OCI-M1 (cell line): ENCODE data around the gene EEF1B2.
"Not testable (repeated sequence)": the region's sequence is repeated elsewhere in the genome, so short reads cannot be mapped to it uniquely, and the experiment has no call there.

Experiments used
- DNase-seq: peaks from one replicate; lab custom pipeline; 2025; lab: John Stamatoyannopoulos, UW

Gene EEF1B2

DNA sequence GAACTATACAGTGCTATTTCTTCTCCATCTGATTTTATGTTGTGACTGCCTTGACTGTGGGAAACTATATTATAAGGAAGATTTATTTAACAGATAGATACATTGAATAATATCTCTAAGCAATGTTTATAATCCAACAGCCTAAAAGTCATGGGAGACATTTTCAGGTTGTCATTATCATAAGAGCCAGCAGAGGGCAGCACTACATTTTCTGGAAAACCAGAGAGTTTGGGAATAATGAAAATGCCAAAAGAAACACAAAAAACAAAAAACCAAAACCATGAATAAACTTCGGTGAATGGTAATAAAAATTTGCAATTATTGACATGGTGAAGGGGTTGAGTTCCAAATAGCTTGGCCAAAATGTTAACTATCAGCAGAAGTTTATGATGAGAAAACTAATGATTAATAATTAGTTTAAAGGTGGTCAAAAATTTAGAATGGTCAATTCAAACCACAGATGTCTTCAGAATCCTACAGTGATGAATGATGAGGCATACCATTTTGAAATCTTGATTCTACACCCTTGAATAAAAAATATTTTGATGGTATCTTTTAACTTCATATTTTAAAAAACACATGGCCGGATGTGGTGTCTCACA, 4.7 kb downstream of the EEF1B2 start:
- peak; percentile 66 for DNase-seq

DNA sequence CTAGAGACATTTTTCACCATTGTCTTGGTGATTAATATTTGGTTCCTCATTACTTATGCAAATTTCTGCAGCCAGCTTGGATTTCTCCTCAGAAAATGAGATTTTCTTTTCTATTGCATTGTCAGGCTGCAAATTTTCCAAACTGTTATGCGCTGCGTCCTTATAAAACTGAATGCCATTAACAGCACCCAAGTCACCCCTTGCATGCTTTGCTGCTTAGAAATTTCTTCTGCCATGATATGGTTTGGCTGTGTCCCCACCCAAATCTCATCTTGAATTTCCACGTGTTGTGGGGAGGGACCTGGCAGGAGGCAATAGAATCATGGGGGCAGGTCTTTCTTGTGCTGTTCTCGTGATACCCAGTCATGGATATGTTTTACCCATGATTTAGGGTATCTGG, 8.5 kb downstream of the EEF1B2 start:
- not testable (repeated sequence) for DNase-seq

DNA sequence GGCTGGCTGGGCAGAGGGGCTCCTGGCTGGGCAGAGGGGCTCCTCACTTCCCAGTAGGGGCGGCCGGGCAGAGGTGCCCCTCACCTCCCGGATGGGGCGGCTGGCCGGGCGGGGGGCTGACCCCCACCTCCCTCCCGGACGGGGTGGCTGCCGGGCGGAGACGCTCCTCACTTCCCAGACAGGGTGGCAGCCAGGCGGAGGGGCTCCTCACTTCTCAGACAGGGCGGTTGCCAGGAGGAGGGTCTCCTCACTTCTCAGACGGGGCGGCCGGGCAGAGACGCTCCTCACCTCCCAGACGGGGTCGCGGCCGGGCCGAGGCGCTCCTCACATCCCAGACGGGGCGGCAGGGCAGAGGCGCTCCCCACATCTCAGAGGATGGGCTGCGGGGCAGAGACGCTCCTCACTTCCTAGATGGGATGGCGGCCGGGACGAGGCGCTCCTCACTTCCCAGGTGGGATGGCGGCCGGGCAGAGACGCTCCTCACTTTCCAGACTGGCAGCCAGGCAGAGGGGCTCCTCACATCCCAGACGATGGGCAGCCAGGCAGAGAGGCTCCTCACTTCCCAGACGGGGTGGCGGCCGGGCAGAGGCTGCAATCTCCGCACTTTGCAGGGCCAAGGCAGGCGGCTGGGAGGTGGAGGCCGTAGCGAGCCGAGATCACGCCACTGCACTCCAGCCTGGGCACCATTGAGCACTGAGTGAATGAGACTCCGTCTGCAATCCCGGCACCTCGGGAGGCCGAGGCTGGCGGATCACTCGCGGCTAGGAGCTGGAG, 12.1 kb downstream of the EEF1B2 start:
- DNase-seq, result not testable (repeated sequence)

DNA sequence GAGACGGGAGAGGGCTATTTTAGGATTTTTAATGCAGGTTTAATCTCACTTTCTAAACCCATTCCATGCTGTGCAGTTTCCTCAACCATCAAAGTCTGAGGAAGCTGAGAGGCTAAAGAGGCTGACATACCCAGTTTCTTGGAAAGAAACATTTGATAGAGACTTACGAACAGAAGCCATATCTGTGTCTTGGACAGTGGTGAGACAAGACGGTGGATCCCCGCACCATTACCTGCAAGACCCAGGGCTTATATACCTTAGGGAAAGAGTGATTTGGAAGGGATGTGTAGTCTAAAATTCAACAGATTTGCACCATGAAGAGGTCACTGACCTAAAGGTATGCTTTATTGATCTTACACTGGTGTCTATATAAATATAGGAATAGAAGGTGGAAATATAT, 13.5 kb downstream of the EEF1B2 start:
- no peak for DNase-seq

DNA sequence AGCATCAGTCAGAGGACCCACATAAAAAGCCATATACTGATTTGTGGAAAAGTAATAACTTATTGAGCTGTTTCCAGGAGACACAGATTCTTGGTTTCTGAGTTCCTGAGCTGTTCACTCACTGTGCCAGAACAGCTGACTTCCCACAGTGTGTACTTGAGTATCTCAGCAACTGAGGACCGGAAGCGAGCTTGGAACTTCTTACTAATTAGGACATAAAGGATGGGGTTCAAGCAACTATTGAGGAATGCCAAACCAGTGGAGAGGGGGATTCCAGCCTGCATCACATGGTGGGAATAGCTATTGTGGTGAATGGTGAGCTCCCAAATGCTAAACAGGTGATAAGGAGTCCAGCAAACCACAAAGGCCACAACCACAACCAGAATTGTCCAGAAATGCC, 16.4 kb downstream of the EEF1B2 start:
- no peak for DNase-seq

DNA sequence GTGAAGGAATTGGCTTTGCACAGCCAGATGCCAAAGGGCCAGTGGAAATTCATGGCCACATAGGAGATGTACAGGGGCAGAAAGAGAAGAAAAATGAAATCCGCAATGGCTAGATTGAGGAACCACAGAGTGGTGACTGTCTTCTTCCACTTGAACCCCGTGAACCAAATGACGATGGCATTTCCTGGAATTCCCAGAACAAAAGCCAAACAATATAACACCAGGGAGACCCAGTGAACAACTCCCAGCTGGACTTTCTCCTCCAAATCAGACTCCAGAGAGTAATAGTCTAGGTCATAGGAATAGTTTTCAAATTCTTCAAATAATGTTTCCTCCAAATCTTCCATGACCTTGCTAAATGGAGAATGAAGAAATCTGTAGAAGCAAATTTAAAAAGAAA, 17.2 kb downstream of the EEF1B2 start:
- DNase-seq, result no peak

DNA sequence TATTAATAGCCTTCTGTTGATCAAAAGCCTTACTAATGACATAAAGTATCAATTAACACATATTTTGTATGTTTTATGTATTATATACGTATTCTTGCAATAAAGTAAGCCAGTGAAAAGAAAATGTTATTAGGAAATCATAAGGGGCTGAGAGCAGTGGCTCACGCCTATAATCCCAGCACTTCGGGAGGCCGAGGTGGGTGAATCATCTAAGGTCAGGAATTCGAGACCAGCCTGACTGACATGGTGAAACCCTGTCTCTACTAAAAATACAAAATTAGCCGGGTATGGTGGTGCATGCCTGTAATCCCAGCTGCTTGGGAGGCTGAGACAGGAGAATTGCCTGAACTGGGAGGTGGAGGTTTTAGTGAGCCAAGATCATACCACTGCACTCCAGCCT, 21.8 kb downstream of the EEF1B2 start:
- DNase-seq, result not testable (repeated sequence)

DNA sequence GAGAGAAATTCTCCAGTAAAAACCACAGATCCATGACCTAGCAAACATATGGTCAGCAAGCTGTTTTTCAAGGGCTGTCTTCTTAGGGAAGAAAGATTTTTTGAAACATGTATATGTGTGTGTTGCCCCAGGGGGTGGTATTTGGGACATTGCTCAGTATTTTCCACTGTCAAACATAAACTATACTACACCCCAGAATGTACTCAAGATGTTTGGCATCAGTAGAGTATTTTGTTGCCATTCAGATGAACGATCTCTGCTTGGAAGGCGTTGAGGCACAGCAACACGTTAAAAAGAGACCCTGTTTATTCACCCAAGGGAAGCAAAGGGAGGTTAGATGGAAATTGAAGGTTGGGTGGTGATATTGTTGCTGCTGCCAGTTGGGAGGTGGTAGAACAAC, 30.0 kb downstream of the EEF1B2 start:
- DNase-seq, result no peak

DNA sequence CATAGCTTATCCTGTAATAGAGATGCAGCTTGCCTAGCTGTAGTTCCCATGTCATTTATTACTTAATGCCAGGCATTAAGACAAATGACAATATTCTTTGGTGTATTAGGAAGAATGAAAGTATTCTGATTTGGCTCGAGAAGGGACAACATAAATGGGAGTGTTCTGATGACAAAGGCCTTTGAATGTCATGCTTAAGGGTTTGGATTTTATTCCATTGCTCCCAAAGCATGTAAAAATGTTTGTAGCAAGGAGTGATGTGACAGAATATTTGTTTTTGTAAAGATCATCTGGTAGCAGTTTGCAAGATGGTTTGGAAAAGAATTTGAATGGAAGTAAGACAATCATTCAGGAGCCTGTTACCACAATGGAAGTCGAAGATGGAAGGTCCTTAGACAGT, 30.4 kb downstream of the EEF1B2 start:
- no peak for DNase-seq

DNA sequence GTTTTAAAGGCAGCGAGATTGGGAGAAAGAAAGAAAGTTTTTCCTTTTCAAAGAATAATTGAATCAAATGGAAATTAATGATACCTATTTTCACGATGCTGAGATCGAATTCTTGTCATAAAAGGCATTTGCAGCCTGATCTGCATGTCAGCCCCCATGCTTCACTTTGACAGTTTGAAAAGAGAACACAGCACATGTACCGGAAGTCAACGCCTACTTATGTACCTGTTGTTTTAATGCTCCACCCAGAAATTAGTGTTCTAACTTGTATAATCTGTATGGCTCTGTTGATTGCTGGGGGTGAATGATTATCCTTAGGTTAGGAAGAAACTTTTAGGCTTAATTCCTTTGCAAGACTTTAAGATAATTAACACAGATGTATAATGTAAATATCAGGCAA, 31.0 kb downstream of the EEF1B2 start:
- DNase-seq, result no peak

DNA sequence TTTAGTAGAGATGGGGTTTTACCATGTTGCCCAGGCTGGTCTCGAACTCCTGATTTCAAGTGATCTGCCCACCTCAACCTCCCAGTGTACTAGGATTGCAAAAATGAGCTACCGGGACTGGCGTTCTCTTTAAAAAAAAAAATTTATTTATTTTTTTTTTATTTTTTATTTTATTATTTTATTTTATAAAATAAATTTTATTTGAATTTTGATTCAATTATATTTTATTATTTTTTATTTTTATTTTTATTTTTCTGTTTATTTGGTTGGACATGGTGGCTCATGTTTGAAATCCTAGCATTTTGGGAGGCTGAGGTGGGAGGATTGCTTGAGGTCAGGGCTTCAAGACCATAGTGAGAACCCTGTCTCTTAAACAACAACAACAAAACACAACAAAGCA, 32.5 kb downstream of the EEF1B2 start:
- no peak for DNase-seq

DNA sequence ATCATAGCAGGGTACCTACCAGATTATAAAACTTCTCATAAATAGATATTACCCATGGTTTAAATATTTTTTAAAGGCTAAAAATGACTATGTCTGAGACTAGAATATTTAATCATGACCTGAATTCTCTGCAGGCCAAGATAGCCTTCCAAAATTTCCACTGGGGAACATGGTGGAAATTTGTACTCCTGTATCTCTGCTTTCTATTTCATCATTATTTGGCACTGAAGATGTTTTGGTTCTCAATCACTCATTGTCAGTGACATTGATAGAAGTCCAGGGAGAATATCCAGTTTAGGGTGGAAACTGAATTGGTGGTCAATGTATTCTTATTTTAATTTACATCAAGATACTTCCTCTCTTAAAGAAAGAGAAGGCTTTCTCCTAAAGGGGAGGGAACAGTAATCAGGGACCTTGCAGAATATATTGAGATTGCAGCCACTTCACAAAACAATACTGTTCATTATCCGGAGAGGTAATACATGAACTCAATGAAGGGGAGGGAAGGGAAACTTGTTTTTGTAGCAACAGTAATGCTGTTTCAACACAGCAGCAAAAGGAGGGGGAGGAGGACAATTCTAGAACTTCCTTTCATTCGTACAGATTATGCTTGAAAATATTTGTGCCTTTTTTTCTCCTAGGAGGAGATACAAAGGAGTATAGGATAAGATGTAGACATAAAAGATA, 34.1 kb downstream of the EEF1B2 start:
- DNase-seq, result no peak

DNA sequence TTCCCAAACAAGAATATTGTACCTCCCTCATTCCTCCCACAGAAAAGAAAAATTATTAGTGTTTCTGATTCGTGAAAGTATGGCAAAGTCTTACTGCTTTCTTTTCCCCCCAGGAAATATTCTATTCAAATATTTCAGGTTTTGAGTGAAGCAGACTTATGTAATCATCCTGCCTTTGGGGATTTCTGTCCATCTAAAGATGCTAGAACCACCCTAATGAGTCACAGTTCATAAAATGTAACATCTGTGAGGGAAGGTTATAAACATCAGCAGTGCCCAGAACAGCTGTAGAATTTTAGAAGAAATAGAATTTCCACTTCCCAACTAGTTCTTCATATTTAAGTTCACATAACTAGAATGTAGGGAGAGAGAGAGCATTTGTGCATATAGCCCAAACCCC, 39.0 kb downstream of the EEF1B2 start:
- no peak for DNase-seq

DNA sequence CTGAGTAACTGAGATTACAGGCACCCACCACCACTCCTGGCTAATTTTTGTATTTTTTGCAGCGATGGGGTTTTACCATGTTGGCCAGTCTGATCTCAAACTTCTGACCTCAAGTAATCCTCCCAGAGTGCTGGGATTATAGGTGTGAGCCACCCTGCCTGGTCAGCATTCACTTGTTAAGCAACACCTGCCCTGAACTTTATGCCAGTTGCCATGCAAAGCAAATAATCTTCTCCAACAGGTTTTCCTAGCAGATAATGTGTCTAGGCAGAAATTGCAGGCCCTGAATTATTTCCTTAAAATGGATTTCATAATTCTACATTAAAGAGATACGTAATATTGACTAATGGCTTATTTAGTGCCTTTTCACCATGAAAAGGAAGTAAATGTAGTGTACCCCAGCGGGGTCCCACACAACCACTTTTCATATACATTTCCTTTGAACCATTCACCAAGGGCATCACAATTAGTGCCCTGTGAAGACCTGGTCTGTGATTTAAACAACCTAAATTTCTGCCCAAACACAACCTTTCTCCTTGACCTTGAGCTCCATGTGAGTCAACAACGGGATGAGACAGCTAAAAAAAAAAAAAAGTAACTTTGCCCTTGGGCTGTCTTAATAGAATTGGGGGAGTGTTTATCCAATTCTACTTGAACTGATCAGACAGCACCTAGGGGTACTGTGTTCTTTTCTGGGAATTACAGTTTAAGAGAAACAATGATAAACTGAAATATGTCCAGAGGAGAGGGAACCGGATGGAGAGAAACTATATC, 41.6 kb downstream of the EEF1B2 start:
- DNase-seq, result no peak

DNA sequence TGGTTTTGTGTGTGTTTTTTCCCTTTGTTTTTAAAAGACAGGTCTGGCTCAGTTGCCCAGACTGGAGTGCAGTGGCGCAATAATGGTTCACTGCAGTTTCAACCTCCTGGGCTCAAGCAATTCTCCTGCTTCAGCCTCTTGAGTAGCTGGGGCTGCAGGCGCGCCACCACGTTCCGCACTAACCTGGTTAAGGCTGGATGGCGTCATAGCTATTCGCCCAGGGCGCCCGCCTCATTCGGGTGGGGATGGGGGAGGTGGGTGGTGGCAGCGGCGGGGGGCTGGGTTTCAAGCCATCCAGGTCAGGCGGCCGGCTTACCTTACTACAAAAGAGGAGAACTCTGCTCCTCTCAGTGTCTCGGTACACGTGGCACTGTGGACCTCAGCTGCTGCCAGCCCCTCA, 42.8 kb downstream of the EEF1B2 start:
- DNase-seq, result no peak

DNA sequence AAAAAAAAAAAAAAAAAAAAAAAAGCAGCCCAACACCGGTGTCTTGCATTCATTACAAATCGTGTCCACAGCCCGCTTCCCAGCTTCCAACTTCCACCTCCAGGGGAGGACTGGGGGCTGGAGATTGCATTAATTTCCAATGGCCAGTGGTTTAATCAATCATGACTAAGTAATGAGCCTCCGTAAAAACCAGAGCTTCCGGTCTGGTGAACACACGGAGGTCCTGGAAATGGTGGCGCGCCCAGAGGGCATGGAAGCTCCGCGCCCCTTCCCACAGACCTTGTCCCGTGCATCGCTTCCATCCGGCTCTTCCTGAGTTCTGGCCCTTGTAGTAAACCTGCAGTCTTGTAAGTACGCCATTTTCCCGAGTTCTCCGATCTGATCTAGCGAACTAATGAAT, 43.6 kb downstream of the EEF1B2 start:
- no peak for DNase-seq

DNA sequence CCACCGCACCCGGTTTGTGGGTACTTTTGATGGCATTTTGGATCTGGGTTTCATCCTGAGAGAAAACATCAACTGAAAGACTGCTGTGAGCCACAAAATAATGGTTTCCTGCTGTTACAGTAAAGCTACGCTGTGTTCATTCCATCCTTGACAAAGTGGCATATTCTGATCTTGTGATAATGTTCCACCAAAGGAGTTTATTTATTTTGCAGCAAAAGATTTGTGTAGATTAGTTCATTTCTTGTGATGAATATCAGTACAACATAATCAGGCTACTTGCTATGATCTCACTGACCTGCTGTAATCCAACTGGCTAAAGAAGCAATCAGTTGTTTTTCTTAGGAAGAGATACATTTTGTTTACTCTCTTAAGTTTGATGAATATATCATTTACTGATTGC, 45.0 kb downstream of the EEF1B2 start:
- no peak for DNase-seq

DNA sequence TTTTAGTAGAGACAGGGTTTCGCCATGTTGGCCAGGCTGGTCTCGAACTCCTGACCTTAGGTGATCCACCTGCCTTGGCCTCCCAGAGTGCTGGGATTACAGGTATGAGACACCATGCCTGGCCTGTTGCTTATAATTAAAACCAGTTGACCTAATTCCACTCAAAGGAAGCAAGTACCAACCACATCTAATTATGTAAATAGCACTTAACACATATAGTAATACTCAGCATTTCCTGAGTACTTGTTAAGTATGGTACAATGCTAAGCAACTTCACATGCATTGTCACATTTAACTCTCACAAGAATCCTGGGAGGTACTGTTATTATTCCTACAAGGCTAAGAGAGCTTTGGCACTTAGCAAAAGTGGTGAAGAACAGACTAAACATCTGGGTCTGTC, 47.6 kb downstream of the EEF1B2 start:
- not testable (repeated sequence) for DNase-seq

DNA sequence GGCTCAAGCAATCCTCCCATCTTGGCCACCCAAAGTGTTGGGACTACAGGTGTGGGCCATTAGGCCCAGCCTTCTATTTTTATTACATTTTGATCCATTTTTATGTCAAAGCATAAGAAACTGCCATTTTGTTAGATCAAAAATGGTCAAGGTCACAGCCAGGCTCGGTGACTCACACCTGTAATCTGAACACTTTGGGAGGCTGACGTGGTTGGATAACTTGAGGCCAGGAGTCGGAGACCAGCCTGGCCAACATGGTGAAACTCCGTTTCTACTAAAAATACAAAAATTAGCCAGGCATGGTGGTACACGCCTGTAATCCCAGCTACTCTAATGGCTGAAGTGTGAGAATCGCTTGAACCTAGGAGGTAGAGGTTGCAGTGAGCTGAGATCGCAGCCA, 49.2 kb downstream of the EEF1B2 start:
- DNase-seq, result no peak

DNA sequence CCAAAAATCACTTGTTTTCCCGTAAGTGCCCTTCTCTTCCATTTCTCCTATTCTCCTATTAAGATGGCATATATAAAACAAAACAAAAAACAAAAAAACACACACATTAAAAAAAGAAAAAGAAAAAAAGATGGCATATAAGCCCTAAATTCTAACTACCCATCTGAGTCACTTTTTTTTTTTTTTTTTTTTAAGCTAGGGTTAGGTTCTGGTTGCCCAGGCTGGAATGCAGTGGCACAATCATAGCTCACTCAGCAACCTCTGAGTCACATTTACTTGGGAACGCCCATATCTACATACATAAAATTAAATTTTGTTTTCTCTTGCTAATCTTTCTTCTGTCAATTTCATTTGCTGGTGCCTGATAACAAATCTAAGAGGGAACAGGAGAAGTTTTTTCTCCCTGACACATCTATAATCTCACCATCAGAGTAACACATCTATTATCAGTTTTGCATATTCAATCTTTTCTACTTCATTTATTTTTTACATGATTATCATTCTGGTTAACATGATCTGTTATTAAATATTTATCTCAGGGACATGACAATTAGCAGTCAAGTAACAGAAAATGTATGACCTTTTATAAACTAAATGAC, 52.1 kb downstream of the EEF1B2 start:
- DNase-seq, result no peak
